Activated CD8-positive, alpha-beta memory T cell treated with anti-CD3 and anti-CD28 coated beads, Interleukin-2, amount 50 U/mL, for 1 hour (primary cell): Measurements from ENCODE around the gene MED22.

Experiments
- DNase-seq: peaks from one replicate; pipeline ENCODE4 v3.0.0-alpha.2; 2020; ENCODE audit errors: extremely low read depth

MED22 gene

GRCh38 chr9:133375724-133376654 is 28.1 kb upstream of the MED22 start, which contains the start of the genes STKLD1 and SURF4:
TSS of gene STKLD1 (plus strand) at chr9:133376366. CDS start at chr9:133376474, 108 bp downstream.
TSS of gene SURF4 (minus strand) at chr9:133376060. CDS start at chr9:133375969, 91 bp downstream.
- peak; percentile 66 for DNase-seq

GRCh38 chr9:133375116-133375723 is 27.3 kb upstream of the MED22 start:
- no peak for DNase-seq

DNA sequence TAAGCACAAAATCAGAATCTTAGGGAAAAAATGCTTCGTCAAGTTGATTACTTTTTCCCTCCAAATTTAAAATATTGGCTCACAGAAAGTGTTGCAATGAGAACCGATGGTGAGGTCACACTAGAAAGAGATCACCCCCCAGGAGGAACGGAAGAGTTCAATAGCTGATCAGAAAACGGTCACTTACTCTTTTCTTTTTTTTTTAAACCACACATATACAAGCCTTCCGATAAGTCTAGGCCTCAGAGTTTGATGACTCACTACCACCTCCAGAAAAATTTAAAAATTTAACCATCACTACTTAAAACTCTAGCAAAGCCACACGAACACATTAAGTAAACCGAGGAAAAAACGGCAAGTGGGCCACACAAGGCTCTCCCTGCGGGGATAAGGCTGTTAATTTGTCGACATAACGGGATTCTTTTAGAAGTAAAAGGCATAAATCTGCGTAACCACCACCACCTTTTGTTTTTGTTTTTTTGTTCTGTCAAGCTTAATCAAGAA is 26.7 kb upstream of the MED22 start:
- DNase-seq: no peak

- DNase-seq: no peak
These were observed 24.2 kb upstream of the MED22 start for GRCh38 chr9:133372144-133372543.

DNA sequence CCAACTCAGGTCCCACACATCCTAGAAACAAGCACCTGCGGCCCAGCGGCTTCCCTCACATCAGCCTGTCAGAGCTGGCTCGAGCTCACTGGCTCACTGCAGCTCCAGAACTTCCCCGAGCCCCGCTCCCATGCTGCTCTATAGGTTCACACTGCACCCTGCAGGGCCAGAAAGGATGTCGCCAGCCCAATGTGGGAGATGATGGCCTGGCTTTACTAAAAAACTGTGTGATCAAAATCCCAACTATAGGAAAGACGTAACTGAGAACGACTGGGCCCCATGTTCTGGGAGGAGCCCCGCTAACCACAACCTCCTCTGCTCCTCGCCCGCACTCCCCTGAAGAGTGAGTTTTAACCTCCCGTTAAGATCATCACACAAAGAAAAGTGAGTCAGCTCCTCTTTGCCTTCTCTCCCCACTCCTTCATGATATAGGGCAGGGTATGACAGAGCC is 23.4 kb upstream of the MED22 start:
- no peak for DNase-seq

- no peak for DNase-seq
These were observed 22.8 kb upstream of the MED22 start for GRCh38 chr9:133370685-133371084.

DNA sequence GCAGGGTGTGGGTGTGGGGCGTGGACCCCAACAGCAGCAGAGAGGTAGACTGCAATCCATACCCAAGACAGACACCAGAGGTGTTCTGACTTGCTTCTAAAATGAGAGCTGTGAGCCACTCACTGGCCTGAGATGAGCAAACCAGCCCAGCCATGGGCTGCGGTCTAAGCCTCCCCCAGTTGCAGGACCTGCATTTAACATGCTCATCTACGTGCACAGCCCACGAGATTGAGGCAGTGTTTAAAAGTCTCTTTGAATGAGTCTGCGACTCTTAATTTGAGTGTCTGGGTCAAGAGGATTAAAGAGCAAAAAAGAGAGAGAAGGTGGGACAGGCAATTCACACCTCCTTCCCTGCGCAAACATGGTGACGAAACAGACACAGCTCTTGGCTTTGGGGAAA is 22.0 kb upstream of the MED22 start:
- DNase-seq: no peak

DNA sequence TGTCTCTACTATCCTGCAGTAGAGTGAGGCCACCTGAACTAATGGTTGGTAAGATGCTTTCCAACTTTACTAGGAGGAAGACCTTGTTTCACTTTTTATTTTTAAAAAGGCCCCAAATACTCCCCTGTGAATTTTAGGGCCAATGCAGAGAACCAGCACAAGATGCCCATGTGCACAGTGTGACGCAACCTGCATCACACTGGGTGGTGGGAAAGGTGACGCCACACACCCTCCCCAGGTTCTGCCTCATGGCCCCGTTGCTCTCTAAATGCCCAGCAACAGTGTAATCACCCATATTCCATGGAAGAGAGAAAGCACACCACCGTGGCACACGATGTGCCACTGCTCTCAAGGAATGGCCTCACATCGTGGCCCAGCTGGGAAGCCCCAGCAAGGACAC is 21.5 kb upstream of the MED22 start:
- DNase-seq: no peak

- no peak for DNase-seq
These were observed 20.4 kb upstream of the MED22 start for GRCh38 chr9:133368249-133368881.

- no peak for DNase-seq
These were observed 19.8 kb upstream of the MED22 start for GRCh38 chr9:133367778-133368177.

- DNase-seq: no peak
These were observed 19.3 kb upstream of the MED22 start for GRCh38 chr9:133367221-133367620.

- no peak for DNase-seq
These were observed 18.5 kb upstream of the MED22 start for GRCh38 chr9:133366435-133366834.

- no peak for DNase-seq
These were observed 14.6 kb upstream of the MED22 start for GRCh38 chr9:133362359-133363044.

DNA sequence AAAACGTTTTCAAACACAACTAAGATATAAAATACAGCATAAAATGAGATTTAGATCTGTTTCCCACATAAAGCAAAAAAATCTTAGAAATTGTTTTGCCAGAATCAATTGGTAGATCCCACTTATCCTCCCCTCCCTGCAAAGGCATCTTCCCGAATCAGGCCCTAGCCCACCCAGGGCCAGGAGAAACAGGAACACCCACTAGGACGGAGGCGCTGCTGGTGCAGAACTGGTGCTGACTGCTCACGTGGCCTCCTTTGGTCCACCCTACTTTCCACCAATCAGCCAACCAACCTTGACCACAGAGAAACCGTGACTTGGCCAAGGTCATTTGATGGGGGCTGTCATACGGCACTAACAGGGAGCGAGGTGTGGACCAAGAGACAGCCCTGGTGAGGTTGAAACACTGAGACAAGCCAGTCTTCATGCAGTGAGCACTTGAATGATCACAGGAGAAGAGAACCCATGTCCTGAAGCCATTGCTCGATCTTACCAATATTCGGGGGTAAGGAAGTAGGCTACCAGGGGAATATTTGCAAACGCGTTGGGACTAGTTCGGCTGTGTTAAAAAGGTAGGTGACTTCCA is 13.7 kb upstream of the MED22 start:
- no peak for DNase-seq

DNA sequence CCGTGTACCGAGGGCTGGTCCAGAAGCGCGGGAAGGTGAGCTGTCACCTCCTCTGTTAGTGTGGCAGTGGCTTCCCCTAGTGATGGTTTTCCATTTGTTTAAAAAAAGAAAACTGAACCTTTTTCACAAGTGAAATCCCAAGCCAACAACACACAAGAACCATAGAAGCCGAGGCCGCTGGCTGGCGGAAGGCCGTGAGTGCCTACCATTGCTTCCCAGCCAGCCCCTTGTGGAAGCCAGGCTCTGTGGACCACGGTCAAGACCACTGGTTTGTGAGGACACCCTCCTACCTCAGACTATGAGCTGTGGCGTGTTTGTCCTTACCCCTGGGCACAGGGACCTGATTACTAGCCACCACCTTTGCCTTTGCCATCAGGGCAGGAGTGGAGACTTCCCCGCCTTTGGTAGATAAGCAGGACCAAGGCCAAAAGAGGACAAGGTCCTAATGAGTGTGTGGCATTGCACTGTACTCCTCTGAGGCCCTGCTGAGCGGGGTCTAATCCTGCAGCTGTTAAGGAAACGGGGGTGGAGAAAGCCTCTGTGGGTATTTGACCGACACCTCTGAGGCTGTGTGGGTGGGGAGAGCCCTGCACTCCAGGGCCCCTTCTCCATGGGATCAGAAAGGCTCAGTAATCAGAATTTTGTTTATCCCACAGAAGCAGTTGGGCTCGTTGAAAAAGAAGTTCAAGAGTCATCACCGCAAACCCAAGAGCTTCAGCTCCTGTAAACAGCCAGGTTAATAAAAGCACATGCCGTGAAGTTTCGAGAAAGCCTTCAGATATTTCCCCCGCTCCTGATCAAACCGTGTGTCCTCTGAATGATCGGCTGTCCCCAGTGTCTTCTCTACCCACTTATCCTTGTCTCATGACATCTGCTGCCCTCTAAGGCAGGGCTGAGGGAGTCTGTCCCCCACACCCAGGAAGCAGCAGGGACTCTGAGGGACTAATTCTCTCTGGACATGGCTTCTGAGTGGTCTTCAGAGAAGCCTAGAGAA is 12.8 kb upstream of the MED22 start:
- DNase-seq: no peak

- no peak for DNase-seq
These were observed 11.7 kb upstream of the MED22 start for GRCh38 chr9:133359399-133360175.

DNA sequence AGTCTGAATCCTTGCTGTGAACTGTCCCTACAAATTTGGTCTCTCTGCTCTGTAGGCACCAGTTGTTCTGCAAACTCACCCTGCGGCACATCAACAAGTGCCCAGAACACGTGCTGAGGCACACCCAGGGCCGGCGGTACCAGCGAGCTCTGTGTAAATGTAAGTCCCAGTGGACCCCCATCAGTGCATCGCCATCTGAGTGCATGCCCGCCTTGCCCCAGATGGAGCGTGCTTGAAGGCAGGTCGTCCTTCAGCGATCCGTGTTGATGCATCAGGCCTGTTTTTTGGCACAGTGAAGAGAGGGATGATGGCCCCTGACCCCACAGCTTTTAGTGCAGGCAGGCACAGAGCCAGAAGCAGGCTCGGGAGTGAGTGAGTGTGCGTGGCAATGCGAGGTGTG is 9.7 kb upstream of the MED22 start:
- no peak for DNase-seq

DNA sequence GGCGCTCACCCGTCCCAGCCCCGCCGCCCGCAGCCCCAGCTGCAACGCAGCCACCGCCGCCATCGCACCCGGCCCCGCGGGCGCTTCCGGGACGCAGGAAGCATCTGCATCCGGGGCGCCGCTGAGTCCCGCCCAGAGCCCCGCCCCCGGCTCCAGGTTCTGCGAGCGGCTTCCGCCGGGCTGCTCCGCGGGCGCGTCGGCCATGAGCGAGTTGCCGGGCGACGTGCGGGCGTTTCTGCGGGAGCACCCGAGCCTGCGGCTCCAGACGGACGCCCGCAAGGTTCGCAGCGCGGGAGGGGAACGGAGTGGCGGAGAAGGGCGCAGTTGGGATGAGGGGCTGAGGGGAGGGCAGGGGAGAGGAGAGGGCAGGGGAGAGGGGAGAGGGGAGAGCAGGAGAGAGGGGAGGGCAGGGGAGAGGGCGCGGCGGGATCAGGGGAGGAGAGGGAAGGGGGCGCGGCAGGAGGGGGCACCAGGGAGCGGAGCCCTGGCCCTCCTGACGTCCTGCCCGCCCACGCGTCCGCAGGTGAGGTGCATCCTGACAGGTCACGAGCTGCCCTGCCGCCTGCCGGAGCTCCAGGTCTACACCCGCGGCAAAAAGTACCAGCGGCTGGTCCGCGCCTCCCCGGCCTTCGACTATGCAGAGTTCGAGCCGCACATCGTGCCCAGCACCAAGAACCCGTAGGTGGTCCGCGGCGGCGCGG is 8.6 kb upstream of the MED22 start, which contains the start of the genes SURF1 and SURF2:
Gene SURF1 (minus strand): TSS at position 97 of the 701 bp plus-strand sequence. CDS start 34 bp downstream, at position 63.
Gene SURF2 (plus strand): TSS at position 160 of the 701 bp plus-strand sequence. CDS start 43 bp downstream, at position 203.
- DNase-seq: no peak
